ENCODE results near the gene SKOR2.
"Not testable (repeated sequence)": the region's sequence is repeated elsewhere in the genome, so short reads cannot be mapped to it uniquely, and the experiment has no call there.

The SKOR2 gene

GRCh38 chr18:47195961-47196360, 55.5 kb downstream of the SKOR2 start:
- H3K4me3 Mint-ChIP-seq; H3K4me1 Mint-ChIP-seq (ENCODE audit: low read depth in 2 of 2); H3K36me3 Mint-ChIP-seq (ENCODE audit: insufficient read depth); DNase-seq; H3K27ac Mint-ChIP-seq; ATAC-seq (replicated peaks); H3K9me3 Mint-ChIP-seq: not testable (repeated sequence)
- peaks cover 43 to 48% of the 10 kb centered on the region in 2 donors for H3K27me3 Mint-ChIP-seq

DNA sequence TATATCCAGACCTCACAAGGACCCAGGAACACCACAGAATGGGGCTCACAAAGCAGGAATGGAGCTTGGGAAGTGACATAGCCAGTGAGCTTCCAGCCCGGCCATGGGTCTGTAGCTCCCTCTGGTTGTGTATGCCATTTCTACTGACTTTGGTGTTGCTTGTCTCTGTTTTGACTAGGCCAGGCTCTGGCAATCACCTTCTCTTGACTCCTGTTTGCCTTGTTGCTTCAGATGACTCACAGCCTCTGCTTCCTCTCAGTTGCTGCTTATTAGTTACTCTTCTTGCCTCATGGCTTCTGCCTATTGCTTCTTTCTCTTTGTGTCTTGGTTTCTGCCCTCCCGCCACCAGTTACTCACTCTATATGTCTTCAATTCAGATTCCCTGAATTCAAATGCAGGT, 59.5 kb downstream of the SKOR2 start:
- no peaks in the 10 kb centered on the region for H3K4me1 Mint-ChIP-seq (ENCODE audit: low read depth in 2 of 2)
- no peak overlapping the region for H3K4me3 Mint-ChIP-seq
- peaks cover 44 to 66% of the 10 kb centered on the region in 2 donors for H3K27me3 Mint-ChIP-seq
- no peaks in the 10 kb centered on the region for H3K9me3 Mint-ChIP-seq
- no peak overlapping the region for H3K27ac Mint-ChIP-seq
- DNase-seq = no peak
- no peaks in the 10 kb centered on the region for H3K36me3 Mint-ChIP-seq (ENCODE audit: insufficient read depth)
- ATAC-seq (replicated peaks) = no peak

DNA sequence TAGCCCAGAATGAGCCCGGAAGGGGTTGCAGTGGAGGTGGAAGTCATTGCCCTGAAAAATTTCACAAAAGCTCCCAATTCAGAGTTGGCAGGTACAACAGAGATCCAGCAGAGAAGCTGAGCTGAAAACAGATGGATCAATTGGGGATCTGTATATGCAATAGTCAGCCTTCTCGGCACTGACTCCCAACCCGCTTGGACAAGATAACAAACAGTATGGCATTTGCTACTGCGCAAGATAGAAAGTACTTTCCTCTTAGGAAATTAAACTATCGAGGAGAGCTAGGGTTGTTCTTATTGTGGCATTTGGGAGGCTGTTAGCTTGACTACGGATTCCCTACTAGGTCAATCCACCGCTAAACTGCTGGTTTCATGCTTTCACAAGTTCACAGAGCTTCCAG, 63.7 kb downstream of the SKOR2 start:
- Mint-ChIP-seq H3K27ac (no peak overlapping the region), H3K4me3 (no peak overlapping the region), H3K4me1 (ENCODE audit: low read depth in 2 of 2) (no peaks in the 10 kb centered on the region), H3K9me3 (peaks cover 0 to 2% of the 10 kb centered on the region in 2 donors), H3K36me3 (ENCODE audit: insufficient read depth) (no peaks in the 10 kb centered on the region), H3K27me3 (peaks cover 41 to 52% of the 10 kb centered on the region in 2 donors)
- ATAC-seq (replicated peaks) (no peak), DNase-seq (no peak)

DNA sequence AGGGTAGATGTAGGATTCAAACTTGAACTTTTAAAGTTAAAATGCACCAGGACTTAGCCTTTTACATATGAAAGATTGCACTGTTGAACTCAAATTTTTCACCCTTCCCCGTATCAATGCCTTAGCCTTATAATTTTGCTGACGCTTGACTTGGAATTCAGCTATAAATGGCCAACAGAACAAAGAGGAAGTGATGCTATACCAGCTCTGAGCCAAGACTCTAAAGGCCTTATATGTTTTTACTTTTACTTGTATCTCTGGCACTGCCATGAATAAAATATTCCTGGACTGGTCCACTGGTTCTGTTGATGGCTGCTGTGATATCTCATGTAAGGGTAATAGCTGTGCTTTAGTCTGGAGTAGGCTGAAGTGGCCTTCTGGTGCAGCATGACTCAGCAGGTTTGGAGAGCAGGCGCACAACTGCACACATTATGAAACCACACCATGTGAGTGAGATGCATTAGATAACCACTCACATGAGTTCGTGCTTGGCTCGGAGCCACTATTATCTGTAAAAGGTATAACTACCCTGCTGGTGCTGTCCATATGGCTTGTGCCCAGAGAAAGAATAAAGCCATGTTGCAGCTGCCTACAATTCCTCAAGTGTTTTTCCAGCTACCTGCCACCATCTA, 66.9 kb downstream of the SKOR2 start:
- no peaks in the 10 kb centered on the region for H3K4me1 Mint-ChIP-seq (ENCODE audit: low read depth in 2 of 2)
- peaks cover 53 to 54% of the 10 kb centered on the region in 2 donors for H3K27me3 Mint-ChIP-seq
- H3K9me3 Mint-ChIP-seq = peaks cover 0 to 2% of the 10 kb centered on the region in 2 donors
- ATAC-seq (replicated peaks) (no peak), DNase-seq (no peak)
- H3K36me3 Mint-ChIP-seq (ENCODE audit: insufficient read depth) = no peaks in the 10 kb centered on the region
- no peak overlapping the region for H3K27ac Mint-ChIP-seq
- H3K4me3 Mint-ChIP-seq = no peak overlapping the region

GRCh38 chr18:47182156-47182555, 69.3 kb downstream of the SKOR2 start:
- H3K9me3 Mint-ChIP-seq; H3K27ac Mint-ChIP-seq; DNase-seq; ATAC-seq (replicated peaks); H3K36me3 Mint-ChIP-seq (ENCODE audit: insufficient read depth); H3K4me3 Mint-ChIP-seq; H3K4me1 Mint-ChIP-seq (ENCODE audit: low read depth in 2 of 2): not testable (repeated sequence)
- H3K27me3 Mint-ChIP-seq = peaks cover 37 to 58% of the 10 kb centered on the region in 2 donors

- Mint-ChIP-seq H3K27me3 (peaks cover 27 to 48% of the 10 kb centered on the region in 2 donors), H3K36me3 (ENCODE audit: insufficient read depth) (peaks cover 7% of the 10 kb centered on the region), H3K27ac (no peak overlapping the region), H3K4me1 (ENCODE audit: low read depth in 2 of 2) (peaks cover 0 to under 1% of the 10 kb centered on the region in 2 donors), H3K9me3 (peaks cover 0 to 2% of the 10 kb centered on the region in 2 donors), H3K4me3 (no peak overlapping the region)
- DNase-seq = no peak
- ATAC-seq (replicated peaks) = no peak
Measured at GRCh38 chr18:47180765-47181164, 70.7 kb downstream of the SKOR2 start.

GRCh38 chr18:47179520-47179919, 71.9 kb downstream of the SKOR2 start:
- Mint-ChIP-seq H3K9me3 (peaks cover 0 to 2% of the 10 kb centered on the region in 2 donors), H3K36me3 (ENCODE audit: insufficient read depth) (peaks cover 11% of the 10 kb centered on the region), H3K27me3 (peaks cover 18 to 42% of the 10 kb centered on the region in 2 donors), H3K4me1 (ENCODE audit: low read depth in 2 of 2) (peaks cover 0 to 6% of the 10 kb centered on the region in 2 donors), H3K27ac (no peak overlapping the region), H3K4me3 (no peak overlapping the region)
- DNase-seq = no peak
- ATAC-seq (replicated peaks) = no peak

DNA sequence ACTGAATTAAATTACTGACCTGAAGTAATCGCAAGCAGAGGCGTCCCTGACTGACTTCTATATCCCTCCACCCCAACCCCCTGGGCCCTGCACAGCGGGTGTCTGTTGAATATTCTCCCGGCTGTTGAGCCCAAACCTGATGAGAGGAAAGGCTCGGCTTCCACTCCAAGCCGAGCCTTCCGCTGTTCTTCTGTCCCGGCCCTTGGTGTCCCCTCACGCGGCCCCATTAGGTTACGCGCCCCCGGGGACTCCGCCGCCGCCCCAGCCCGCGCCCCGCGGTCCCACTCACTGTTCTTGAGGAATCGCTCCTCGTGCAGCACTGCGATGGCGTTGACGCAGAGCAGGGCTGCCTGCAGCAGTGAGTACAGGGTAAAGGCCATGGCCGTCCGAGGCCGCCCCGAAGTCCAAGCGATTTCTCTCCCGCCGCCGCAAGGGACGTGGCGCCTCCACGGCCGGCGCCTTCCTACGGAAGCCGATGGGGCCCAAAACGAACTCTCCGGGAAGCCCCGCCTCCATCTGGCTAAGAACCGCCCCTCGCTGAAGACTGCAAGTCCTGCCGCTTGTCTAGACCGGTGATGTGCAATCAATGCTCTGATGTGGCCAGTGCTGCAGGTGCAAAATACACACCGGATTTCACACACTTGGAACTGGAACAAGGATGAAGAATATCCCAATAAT, 75.4 kb downstream of the SKOR2 start, which contains the start of gene IER3IP1:
IER3IP1 (minus strand) TSS at position 467 of the 678 bp plus-strand sequence; CDS start at position 380, 87 bp downstream.
- Mint-ChIP-seq H3K4me1 (ENCODE audit: low read depth in 2 of 2) (peaks cover 0 to 6% of the 10 kb centered on the region in 2 donors), H3K27ac (no peak within 1 kb of the TSS), H3K36me3 (ENCODE audit: insufficient read depth) (peaks cover 11% of the 10 kb centered on the region), H3K4me3 (no peak within 1 kb of the TSS), H3K27me3 (peaks cover 4 to 18% of the 10 kb centered on the region in 2 donors), H3K9me3 (no peaks in the 10 kb centered on the region)
- DNase-seq (peak; percentile 83 to 89 (median 84)), ATAC-seq (replicated peaks) (peak; percentile 93)

GRCh38 chr18:47175283-47175897, 76.1 kb downstream of the SKOR2 start:
- no peak overlapping the region for H3K27ac Mint-ChIP-seq
- peaks cover 0 to 13% of the 10 kb centered on the region in 2 donors for H3K27me3 Mint-ChIP-seq
- peak; percentile 4 for ATAC-seq (replicated peaks)
- no peak overlapping the region for H3K4me3 Mint-ChIP-seq
- DNase-seq = no peak
- no peaks in the 10 kb centered on the region for H3K9me3 Mint-ChIP-seq
- peaks cover 0 to 6% of the 10 kb centered on the region in 2 donors for H3K4me1 Mint-ChIP-seq (ENCODE audit: low read depth in 2 of 2)
- H3K36me3 Mint-ChIP-seq (ENCODE audit: insufficient read depth) = peaks cover 11% of the 10 kb centered on the region

GRCh38 chr18:47174545-47175116, 76.8 kb downstream of the SKOR2 start:
- no peak for ATAC-seq (replicated peaks)
- DNase-seq = no peak
- Mint-ChIP-seq H3K9me3 (no peaks in the 10 kb centered on the region), H3K27me3 (peaks cover 0 to 13% of the 10 kb centered on the region in 2 donors), H3K4me1 (ENCODE audit: low read depth in 2 of 2) (peaks cover 6% of the 10 kb centered on the region in 2 donors), H3K36me3 (ENCODE audit: insufficient read depth) (peaks cover 11% of the 10 kb centered on the region), H3K27ac (no peak overlapping the region), H3K4me3 (no peak overlapping the region)

GRCh38 chr18:47172476-47172875, 79.0 kb downstream of the SKOR2 start:
- Mint-ChIP-seq H3K27ac (no peak overlapping the region), H3K4me1 (ENCODE audit: low read depth in 2 of 2) (peaks cover 11 to 15% of the 10 kb centered on the region in 2 donors), H3K36me3 (ENCODE audit: insufficient read depth) (peaks cover 11% of the 10 kb centered on the region), H3K27me3 (peaks cover 0 to 3% of the 10 kb centered on the region in 2 donors), H3K4me3 (no peak overlapping the region), H3K9me3 (no peaks in the 10 kb centered on the region)
- ATAC-seq (replicated peaks) (no peak), DNase-seq (no peak)

- H3K27ac Mint-ChIP-seq = no peak overlapping the region
- no peak overlapping the region for H3K4me3 Mint-ChIP-seq
- ATAC-seq (replicated peaks) = peak; percentile 71
- H3K36me3 Mint-ChIP-seq (ENCODE audit: insufficient read depth) = peaks cover 7% of the 10 kb centered on the region
- peaks cover 7 to 34% of the 10 kb centered on the region in 2 donors for H3K4me1 Mint-ChIP-seq (ENCODE audit: low read depth in 2 of 2)
- DNase-seq = no peak
- H3K9me3 Mint-ChIP-seq = no peaks in the 10 kb centered on the region
- no peaks in the 10 kb centered on the region for H3K27me3 Mint-ChIP-seq
Measured at GRCh38 chr18:47168913-47169312, 82.5 kb downstream of the SKOR2 start.

DNA sequence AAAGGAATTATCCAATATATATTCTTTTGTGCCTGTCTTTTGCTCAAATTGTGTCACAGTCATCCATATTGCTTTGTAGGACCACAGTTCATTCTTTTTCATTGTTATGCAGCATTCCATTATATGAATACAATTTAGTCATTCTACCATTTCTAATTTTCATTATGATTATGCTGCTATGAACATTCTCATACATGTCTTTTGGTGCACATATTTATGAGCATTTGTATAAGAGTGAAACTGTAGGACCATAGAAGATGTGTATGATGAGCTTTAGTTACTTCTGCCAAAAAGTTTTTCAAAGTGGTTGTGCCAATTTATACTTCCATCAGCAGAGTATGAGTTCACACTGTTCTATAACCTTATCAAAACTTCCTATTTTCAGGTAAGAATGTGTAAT, 83.0 kb downstream of the SKOR2 start:
- H3K9me3 Mint-ChIP-seq = no peaks in the 10 kb centered on the region
- H3K27ac Mint-ChIP-seq = no peak overlapping the region
- DNase-seq = no peak
- H3K4me1 Mint-ChIP-seq (ENCODE audit: low read depth in 2 of 2) = peaks cover 7 to 37% of the 10 kb centered on the region in 2 donors
- ATAC-seq (replicated peaks) = no peak
- peaks cover 7% of the 10 kb centered on the region for H3K36me3 Mint-ChIP-seq (ENCODE audit: insufficient read depth)
- no peaks in the 10 kb centered on the region for H3K27me3 Mint-ChIP-seq
- no peak overlapping the region for H3K4me3 Mint-ChIP-seq
